Mucosa of descending colon (tissue), 3 donors: Measurements from ENCODE around the gene SEC14L2. TPM values are rescaled to one million over a fixed set of nuclear protein-coding genes. Genes with fewer than 3 reads are reported as not detected.
"Not testable (repeated sequence)": the region's sequence is repeated elsewhere in the genome, so short reads cannot be mapped to it uniquely, and the experiment has no call there.

ENCODE experiments used
- ATAC-seq: fragments of 200-7000 bp; cut with Tn5 transposase; one replicate; pipeline ENCODE4 v1.9.1; 2020; ENCODE audit warnings: mild to moderate bottlenecking, moderate library complexity
- DNase-seq, 3 donors: peaks; one replicate each; pipeline ENCODE4 v3.0.0-alpha.2; 2020
- H3K36me3 ChIP-seq: fragments of 200-600 bp; one replicate; pipeline ENCODE4 v1.8.0; 2021; ENCODE audit warnings: low read depth, mild to moderate bottlenecking
- H3K4me1 ChIP-seq: fragments of 200-600 bp; one replicate; pipeline ENCODE4 v1.8.0; 2021; ENCODE audit warnings: low read depth, mild to moderate bottlenecking
- H3K4me3 ChIP-seq: fragments of 200-600 bp; one replicate; pipeline ENCODE4 v1.8.0; 2021; ENCODE audit warnings: mild to moderate bottlenecking
- H3K9me3 ChIP-seq: fragments of 200-600 bp; one replicate; pipeline ENCODE4 v1.8.0; 2021; ENCODE audit warnings: mild to moderate bottlenecking
- intact Hi-C, 2 donors: fragments of 100-400 bp; cut with DNase I in 1 of 2; cut with micrococcal nuclease in 1 of 2; formaldehyde crosslinking; loops; one replicate each; pipeline versions ENCODE4 v1.11.0 to v1.11.1; 2022; cut with DNase I, micrococcal nuclease
- total RNA-seq, 3 donors: library from RNA; stranded (reverse); fragmentation: NEBNext Ultra II Directional in 2 of 3; extraction: Animal tissue kit (Norgen Biotek cat#: 25700) in 2 of 3; gene quantifications; one replicate each; pipeline versions ENCODE4 v1.2.1 to v1.2.4, GENCODE V29; 2021 to 2023
- TF ChIP-seq, protein P1 (sequence below): fragments of 200-600 bp; IDR thresholded peaks from one replicate; pipeline ENCODE4 v1.8.0; 2022; ENCODE audit warnings: antibody characterized with exemption, mild to moderate bottlenecking
- donor health status: DM: no; HTN: no; CAD: no; lungs with moderate emphysema.
- donor health status: DM: no; HTN: no; CAD: no.
- donor health status: DM: no; HTN: yes; CAD: no.

SEC14L2 gene
- total RNA-seq, 3 donors from 2014 or later = 0.67 to 4.0 (median 2.5) TPM

DNA sequence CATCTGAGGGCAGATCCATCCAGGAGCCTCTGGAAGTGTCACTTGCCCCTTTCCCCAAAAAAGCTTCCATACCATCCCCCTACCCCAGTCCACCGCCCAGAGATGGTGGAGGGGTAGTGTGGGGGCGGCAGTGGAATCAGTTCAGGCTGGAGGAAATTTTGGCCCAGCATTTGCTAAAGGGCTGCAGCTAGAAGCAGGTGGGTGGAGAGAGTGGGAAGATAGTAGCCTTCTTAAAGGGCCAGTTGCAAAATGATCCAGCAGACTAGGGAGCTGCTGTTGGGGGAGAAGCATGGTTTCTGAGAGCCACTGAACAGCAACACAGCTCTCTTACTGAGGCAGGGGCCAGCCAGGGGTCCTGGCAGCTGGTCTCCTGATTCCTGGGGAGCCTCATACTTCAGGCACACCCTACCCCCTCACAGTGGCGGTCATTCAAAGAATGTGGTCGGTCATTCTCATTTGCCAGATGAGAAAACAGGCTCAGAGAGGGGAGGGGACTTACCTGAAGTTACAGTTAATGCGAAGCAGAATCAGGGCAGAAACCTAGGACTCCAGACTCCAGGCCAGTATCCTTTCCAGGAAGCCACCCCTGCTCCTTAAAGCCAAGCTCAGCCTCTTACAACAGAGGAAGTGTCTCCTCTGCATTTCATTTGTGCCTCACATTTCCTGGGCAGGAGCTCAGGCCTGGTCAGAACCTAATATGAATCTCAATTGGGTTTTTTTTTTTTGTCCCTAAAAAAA lies 5.4 kb downstream of the SEC14L2 start:
- no peak for ATAC-seq
- no peaks in the 10 kb centered on the region for H3K36me3 ChIP-seq
- TF ChIP-seq, protein P1, sequence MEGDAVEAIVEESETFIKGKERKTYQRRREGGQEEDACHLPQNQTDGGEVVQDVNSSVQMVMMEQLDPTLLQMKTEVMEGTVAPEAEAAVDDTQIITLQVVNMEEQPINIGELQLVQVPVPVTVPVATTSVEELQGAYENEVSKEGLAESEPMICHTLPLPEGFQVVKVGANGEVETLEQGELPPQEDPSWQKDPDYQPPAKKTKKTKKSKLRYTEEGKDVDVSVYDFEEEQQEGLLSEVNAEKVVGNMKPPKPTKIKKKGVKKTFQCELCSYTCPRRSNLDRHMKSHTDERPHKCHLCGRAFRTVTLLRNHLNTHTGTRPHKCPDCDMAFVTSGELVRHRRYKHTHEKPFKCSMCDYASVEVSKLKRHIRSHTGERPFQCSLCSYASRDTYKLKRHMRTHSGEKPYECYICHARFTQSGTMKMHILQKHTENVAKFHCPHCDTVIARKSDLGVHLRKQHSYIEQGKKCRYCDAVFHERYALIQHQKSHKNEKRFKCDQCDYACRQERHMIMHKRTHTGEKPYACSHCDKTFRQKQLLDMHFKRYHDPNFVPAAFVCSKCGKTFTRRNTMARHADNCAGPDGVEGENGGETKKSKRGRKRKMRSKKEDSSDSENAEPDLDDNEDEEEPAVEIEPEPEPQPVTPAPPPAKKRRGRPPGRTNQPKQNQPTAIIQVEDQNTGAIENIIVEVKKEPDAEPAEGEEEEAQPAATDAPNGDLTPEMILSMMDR = no peak
- H3K9me3 ChIP-seq = no peaks in the 10 kb centered on the region
- H3K4me3 ChIP-seq = no peak overlapping the region
- intact Hi-C loops = no loop called here
- DNase-seq = no peak
- peaks cover 6% of the 10 kb centered on the region for H3K4me1 ChIP-seq

GRCh38 chr22:30402766-30403104 lies 5.9 kb downstream of the SEC14L2 start:
- H3K4me1 ChIP-seq, intact Hi-C loops, ATAC-seq, H3K4me3 ChIP-seq, H3K36me3 ChIP-seq, DNase-seq, H3K9me3 ChIP-seq: not testable (repeated sequence)

DNA sequence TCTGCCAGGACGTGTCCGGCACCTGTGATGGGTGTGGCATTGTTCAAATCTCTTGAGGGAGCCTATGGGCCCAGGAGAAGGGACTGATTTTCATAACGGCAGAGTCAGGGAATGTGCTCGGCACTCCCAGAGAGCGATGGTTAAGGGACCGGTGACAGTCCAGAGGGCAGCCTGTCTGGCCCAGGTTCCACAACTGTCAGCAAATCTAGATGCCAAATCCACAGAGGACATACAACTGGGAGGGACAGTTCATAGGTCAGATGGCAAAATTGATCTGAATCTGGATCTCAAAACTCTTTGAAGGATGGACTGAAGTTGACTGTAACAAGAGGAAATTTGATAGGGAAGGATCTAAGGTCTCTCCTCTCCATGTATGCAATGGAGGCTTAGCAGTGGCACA lies 7.5 kb downstream of the SEC14L2 start:
- no peak for ATAC-seq

DNA sequence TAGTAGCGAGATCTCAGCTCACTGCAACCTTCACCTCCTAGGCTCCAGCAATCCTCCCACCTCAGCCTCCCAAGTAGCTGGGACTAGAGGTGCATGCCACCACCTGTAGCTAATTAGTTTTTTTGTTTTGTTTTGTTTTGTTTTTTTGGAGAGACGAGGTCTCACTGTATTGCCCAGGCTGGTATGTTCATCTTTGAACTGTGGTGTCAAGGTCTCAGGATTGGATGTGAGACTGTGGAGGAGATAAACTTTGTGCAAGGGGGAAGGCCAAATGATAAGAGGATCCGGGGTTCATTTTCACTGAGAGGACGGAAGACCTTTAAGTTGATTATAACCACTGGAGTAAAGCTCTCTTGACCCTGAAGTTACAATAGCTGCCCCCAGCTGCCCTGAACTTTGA lies 8.9 kb downstream of the SEC14L2 start:
- Histone ChIP-seq H3K4me1 (no peaks in the 10 kb centered on the region), H3K36me3 (no peaks in the 10 kb centered on the region), H3K4me3 (no peak overlapping the region), H3K9me3 (no peaks in the 10 kb centered on the region)
- intact Hi-C loops = no loop called here
- TF ChIP-seq, protein P1 = no peak
- no peak for DNase-seq
- ATAC-seq = no peak

More for the DNA sequence above, 7.5 kb downstream of the SEC14L2 start:
- TF ChIP-seq, protein P1 = no peak
- no peak for DNase-seq
- no peak overlapping the region for H3K4me3 ChIP-seq
- intact Hi-C loops = no loop called here
- H3K36me3 ChIP-seq = no peaks in the 10 kb centered on the region
- H3K4me1 ChIP-seq = no peaks in the 10 kb centered on the region
- H3K9me3 ChIP-seq = no peaks in the 10 kb centered on the region

DNA sequence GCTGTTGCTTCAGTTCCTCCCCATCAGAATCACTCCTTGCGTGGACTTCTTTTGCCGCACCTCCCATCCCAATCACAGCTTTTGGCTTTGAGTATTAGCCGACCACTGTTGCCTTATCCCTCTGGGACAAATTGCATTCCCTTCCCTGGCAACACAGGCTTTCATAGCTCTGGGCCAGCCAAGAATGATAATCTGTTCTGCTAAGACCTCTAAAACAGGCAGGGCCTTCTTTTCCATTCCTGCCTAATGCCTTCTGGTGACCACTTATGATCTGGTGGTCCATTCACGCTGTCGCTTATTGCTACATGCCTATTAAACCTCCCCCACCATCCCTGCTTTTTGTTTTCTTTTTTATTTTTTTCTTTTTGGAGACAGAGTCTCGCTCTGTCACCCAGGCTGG lies 9.6 kb downstream of the SEC14L2 start:
- Histone ChIP-seq H3K36me3 (no peaks in the 10 kb centered on the region), H3K4me3 (no peak overlapping the region), H3K4me1 (no peaks in the 10 kb centered on the region), H3K9me3 (no peaks in the 10 kb centered on the region)
- ATAC-seq (no peak), DNase-seq (no peak)
- intact Hi-C loops = no loop called here
- TF ChIP-seq, protein P1 = no peak

- TF ChIP-seq, protein P1 = no peak
- Histone ChIP-seq H3K9me3 (no peaks in the 10 kb centered on the region), H3K4me1 (no peaks in the 10 kb centered on the region), H3K36me3 (no peaks in the 10 kb centered on the region), H3K4me3 (no peak overlapping the region)
- peak; percentile 12 for ATAC-seq
- intact Hi-C loops = no loop called here
- DNase-seq = no peak
These were observed 11.7 kb downstream of the SEC14L2 start for GRCh38 chr22:30408388-30409102.
